Left renal pelvis (tissue), 4 donors: Measurements from ENCODE around the gene RUNX1. TPM values are rescaled to one million over a fixed set of nuclear protein-coding genes. Genes with fewer than 3 reads are reported as not detected.
A peak's percentile ranks its signal among the peaks of the same experiment; 100 is the strongest.

ENCODE experiments used
- DNase-seq, 4 donors: peaks; one replicate each; pipeline ENCODE4 v3.0.0-alpha.2; 2013; ENCODE audit warnings: low read depth in 4 of 4, low spot score in 3 of 4
- polyA plus RNA-seq, 4 donors: library from polyadenylated mRNA; unstranded; fragments of 120-200 nt; gene quantifications; one replicate each; pipeline ENCODE4 v1.2.1, GENCODE V29; 2013; ENCODE audit not compliant: insufficient read length in 4 of 4

The RUNX1 gene
- polyA plus RNA-seq, 4 donors = 2.4 to 3.4 (median 3.1) TPM

- DNase-seq = no peak
Measured at GRCh38 chr21:34801519-34802132, 247.5 kb downstream of the RUNX1 start.

GRCh38 chr21:34800797-34801518 is 248.1 kb downstream of the RUNX1 start:
- DNase-seq = no peak

- no peak for DNase-seq
Measured at GRCh38 chr21:34799092-34799491, 250.0 kb downstream of the RUNX1 start.

GRCh38 chr21:34797921-34798535 is 251.1 kb downstream of the RUNX1 start:
- DNase-seq = no peak

DNA sequence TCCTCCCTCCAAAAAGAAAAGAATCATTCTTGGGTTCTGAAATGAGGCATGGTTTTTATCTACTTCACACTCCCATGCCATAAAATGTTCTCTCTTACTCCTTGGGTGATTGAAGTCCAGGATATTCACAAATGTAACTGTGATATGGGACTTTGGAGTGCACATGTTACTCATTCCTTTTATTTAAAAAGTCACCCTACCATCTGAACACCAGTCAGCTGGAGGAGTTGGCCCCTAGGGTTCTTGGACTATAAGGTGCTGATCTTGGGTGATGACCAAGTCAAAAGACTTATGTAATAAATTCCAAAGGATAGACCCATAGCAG is 251.9 kb downstream of the RUNX1 start:
- no peak for DNase-seq

DNA sequence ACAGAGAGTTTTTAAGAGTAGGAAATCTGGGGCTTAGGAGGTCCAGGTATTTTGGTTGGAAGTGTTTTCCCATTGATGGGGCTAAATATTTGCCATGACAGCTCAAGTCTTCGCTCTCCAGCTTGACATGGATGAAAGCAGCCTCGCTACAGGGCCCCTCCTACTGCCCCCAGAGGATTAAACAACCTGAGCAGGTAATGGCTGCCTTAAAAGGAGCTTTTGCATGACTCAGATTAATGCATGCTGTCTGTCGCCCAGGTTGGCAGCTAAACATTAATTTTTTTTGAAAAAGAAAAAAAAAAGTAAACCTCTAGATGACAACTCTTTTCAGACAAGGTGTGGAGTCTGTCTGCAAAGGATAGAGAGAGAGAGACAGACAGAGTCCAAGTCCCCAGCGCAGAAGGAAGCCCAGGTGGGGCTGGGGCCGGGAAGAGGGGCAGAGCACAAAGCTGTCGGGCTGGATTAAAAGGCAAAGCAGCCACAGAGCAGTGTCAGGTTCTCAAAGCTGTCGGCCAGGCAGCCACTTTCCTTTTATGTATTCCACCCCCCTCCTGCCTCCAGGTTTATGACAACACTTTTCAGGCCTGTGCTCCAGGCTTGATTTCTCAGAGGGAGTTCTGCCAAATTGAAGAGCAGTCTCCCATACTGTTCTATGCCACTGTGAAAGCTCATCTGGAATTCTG is 252.4 kb downstream of the RUNX1 start:
- no peak for DNase-seq

- no peak for DNase-seq
Measured at GRCh38 chr21:34795548-34796180, 253.4 kb downstream of the RUNX1 start.

GRCh38 chr21:34795175-34795547 is 253.9 kb downstream of the RUNX1 start:
- peak in 1 of 4 donors; percentile 16 for DNase-seq

DNA sequence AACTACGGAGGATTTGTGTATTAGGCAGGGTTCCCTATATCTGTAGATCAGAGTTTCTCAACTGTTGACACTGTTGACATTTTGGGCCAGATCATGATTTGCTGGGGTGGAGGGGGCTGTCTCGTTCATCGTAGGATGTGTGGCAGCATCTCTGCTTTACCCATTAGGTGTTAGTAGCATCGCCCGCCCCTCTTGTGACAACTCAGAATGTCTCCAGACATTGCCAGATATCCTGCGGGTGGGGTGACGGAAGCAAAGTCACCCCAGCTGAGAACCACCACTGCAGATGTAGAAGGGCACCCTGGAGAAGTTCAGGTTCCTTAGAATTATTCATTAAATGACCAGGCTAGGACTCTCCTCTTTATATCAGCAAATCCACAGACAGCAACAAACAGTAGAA is 254.4 kb downstream of the RUNX1 start:
- no peak for DNase-seq

- DNase-seq = no peak
Measured at GRCh38 chr21:34793471-34793870, 255.6 kb downstream of the RUNX1 start.

DNA sequence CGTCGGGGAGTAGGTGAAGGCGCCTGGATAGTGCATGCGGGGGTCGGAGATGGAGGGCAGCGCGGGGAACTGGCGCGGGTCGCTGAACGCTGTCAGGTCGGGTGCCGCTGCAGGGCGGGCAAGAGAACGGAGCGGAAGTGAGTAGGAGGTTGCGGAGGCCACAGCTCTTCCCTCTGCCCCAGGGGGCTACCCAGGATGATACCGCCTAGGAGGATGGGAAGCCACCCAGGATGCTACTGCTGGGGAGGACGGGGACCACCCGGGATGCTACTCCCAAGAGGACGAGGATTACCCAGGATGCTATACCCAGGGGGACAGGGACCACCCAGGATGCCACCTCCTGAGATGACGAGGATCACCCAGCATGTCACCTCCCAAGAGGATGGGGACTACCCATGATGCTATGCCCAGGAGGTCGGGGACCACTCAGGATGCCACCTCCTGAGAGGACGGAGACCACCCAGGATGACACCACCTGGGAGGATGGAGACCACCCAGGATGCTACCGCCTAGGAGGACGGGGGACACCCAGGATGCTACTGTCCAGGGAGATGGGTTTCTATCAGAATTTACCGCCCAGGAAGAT is 256.5 kb downstream of the RUNX1 start:
- no peak for DNase-seq

DNA sequence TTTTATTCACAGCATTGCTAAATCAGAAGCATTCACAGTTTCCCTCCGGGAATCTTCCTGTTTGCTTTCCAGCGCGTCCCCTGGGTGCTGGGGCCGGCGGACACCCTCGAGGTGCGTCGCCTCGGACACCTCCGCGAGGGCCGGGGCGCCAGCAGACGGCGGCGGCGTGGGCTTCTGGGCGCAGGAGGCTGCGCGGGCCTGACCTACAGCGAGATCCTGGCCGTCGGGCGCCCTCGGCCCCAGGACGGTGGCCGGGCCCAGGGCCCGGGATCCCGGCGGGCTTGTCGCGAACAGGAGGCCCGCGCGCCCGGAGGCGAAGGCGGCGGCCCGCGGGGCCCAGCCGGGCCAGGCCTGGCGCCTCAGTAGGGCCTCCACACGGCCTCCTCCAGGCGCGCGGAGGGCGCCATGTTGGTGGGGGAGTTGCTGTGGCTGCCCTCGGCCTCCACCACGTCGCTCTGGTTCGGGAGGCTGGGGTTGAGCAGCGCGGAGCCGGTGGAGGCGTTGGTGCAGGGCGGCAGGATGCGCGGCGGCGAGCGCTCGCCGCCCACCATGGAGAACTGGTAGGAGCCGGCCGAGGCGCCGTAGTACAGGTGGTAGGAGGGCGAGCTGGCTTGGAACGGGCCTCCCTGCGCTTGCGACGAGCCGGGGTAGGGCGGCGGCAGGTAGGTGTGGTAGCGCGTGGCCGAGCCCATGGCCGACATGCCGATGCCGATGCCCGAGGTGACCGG is 257.2 kb downstream of the RUNX1 start:
- no peak for DNase-seq

GRCh38 chr21:34790834-34791233 is 258.3 kb downstream of the RUNX1 start:
- DNase-seq = no peak

GRCh38 chr21:34790341-34790740 is 258.8 kb downstream of the RUNX1 start:
- no peak for DNase-seq

DNA sequence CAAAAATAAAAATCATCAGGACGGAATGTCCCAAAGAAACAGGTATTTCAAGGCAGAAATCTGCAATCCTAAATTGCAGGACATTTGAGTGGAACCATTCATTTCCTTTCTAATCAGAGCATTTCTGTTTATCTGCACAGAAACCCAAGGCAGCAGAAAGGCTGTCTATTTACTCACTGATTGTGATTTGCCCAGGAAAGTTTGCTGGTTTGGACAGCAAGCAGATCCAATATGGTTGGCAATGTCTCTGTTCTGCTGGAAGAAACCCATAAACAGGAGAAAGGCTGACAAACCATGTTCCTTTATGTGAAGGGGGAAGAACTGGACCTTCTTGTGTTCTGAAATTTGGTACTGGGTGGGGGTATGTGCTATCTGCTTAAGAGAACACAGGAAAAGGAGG is 260.2 kb downstream of the RUNX1 start:
- DNase-seq = no peak

- no peak for DNase-seq
Measured at GRCh38 chr21:34783815-34784214, 265.3 kb downstream of the RUNX1 start.

DNA sequence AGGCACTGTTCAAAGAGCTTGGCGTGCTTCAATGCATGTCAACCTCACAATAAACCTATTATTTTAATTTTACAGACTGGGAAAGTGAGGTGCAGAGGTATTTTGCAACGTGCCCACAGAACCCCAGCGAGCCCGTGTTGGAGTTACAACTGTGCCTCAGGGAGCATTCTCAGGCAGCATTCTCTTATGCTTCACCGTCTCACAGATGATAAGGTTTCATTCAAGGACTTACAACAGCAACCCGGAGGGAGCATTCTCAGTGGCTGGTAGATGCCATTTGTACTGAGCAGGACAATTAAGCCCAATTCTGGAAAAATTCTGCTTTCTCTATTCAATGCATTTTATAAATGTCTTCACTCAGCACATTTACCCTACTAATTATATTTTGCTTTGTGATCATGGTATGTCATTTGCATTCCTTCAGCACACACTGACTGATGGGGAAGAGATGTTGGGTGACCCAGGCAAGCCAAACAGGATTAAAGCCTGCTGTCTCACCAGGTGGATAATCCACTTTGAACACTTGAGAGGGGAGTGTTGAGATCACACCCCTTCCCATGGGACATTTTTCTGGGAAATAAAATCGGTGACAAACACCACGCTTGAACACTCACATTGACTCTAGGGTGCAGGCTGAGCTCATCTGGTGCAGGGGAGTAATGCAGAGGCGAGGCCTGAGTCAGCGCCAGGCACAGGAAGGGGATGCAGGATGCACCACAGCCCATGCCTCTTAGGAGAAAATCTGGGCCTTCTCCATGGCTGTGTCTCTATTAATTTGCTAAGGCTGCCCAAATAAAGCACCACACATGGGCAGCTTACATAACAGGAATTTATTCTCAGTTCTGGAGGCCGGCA is 266.4 kb downstream of the RUNX1 start:
- DNase-seq = no peak

GRCh38 chr21:34781526-34781925 is 267.6 kb downstream of the RUNX1 start:
- no peak for DNase-seq

GRCh38 chr21:34779860-34780259 is 269.2 kb downstream of the RUNX1 start:
- no peak for DNase-seq
